ENCODE measurements around the gene GPR137C. TPM values are rescaled to one million over a fixed set of nuclear protein-coding genes. Genes with fewer than 3 reads are reported as not detected.

Gene GPR137C
- total and polyA plus RNA-seq, 2 of the 4 experiments (the other 2 are of a cell fraction), result 0.72 to 0.91 TPM

DNA sequence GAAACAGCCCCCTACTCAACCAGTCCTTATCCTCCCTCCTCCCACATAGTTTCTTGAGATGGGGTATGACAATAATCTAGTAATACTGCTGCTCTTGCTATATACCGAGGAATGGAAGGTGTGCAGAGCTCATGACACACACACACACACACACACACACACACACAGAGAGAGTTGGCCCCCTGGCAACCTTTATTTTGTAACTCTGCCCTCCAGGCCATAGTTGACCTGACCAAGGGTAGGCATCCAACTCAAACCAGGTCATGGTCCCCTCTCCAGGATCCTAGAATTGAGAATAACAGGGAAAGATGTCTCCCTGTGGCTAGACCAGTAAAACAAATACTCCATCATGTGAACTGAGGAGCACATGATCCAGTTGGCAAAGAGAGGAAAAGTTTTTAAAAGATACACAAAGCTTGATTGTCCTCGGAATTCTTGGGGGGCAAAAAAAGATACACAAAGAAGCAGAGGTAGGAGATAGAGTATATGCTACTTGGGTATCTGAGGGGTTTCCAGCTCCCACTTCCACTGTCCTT is 131.4 kb downstream of the GPR137C start:
- CTCF ChIA-PET, result interaction anchor here (1.0 kb wide), 1 partner anchor 12 kb away, joined by 3 read pairs; the partner anchor contains the start of gene ERO1A
- no peak for DNase-seq
- intact Hi-C loops (cut with micrococcal nuclease), result no loop called here
- Histone ChIP-seq H3K4me3 (ENCODE audit: insufficient read depth, low read depth, low read length) (no peak overlapping the region), H2AFZ (replicated peaks; ENCODE audit: low read length, poor library complexity) (no peak overlapping the region), H3K4me1 (ENCODE audit: control insufficient read depth, insufficient read depth, low read length) (peaks cover 4% of the 10 kb centered on the region; the same call in 1 of the 2 replicates), H4K8ac (ENCODE audit: low read depth in 2 of 2, low read length in 2 of 2) (no peak overlapping the region), H3K18ac (ENCODE audit: low read depth, low read length) (no peak overlapping the region), H3K56ac (ENCODE audit: extremely low read depth, insufficient read depth, low read length) (no peak overlapping the region), H2AK9ac (replicated peaks; ENCODE audit: low read depth, low read length, poor library complexity) (no peak overlapping the region), H2BK120ac (ENCODE audit: low read depth, low read length) (no peak overlapping the region), H3K9me1 (ENCODE audit: insufficient read depth, low read length) (no peaks in the 10 kb centered on the region; the same call in 1 of the 2 replicates), H4K91ac (ENCODE audit: insufficient read depth, low read depth, low read length) (no peak overlapping the region), H3K27ac (ENCODE audit: insufficient read depth, low read length) (no peak overlapping the region), H3K79me1 (ENCODE audit: low read depth in 1 of 2, low read length in 2 of 2) (peaks cover 21 to 58% of the 10 kb centered on the region in 2 experiments), H4K5ac (ENCODE audit: low read depth, low read length) (peak overlapping the region; percentile 44; the same call in 1 of the 2 replicates), H3K27me3 (ENCODE audit: control insufficient read depth, insufficient read depth, low read length) (no peaks in the 10 kb centered on the region), H3K14ac (replicated peaks; ENCODE audit: low read depth, low read length) (0 out of 2 replicates have a peak overlapping the region, but pooled peaks have one; percentile 21), H3K36me3 (ENCODE audit: control insufficient read depth, insufficient read depth, low read length) (no peaks in the 10 kb centered on the region; the same call in 1 of the 2 replicates), H2AK5ac (ENCODE audit: low read depth, low read length) (no peak overlapping the region), H3K4me2 (ENCODE audit: low read depth, low read length) (no peak overlapping the region), H2BK15ac (ENCODE audit: low read depth, low read length) (no peak overlapping the region), H3K9me3 (ENCODE audit: control insufficient read depth, insufficient read depth, low read length) (no peaks in the 10 kb centered on the region), H2BK5ac (ENCODE audit: low read depth, low read length, poor library complexity, severe bottlenecking) (peak overlapping the region; percentile 33), H4K20me1 (ENCODE audit: insufficient read depth, low read length) (peaks cover 38% of the 10 kb centered on the region), H3K9ac (ENCODE audit: low read depth, low read length) (no peak overlapping the region), H3K23ac (ENCODE audit: low read depth, low read length) (no peak overlapping the region), H3K4ac (ENCODE audit: low read depth, low read length) (no peak overlapping the region), H2BK20ac (ENCODE audit: low read depth, low read length) (no peak overlapping the region)
- no peak for ATAC-seq (ENCODE audit: low read depth)
- TF ChIP-seq, protein P1, sequence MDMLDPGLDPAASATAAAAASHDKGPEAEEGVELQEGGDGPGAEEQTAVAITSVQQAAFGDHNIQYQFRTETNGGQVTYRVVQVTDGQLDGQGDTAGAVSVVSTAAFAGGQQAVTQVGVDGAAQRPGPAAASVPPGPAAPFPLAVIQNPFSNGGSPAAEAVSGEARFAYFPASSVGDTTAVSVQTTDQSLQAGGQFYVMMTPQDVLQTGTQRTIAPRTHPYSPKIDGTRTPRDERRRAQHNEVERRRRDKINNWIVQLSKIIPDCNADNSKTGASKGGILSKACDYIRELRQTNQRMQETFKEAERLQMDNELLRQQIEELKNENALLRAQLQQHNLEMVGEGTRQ (IDR thresholded peaks at IDR 0.05; ENCODE audit: low read depth, low read length), result peak; percentile 30; the same call in 1 of the 2 replicates
- no peak for TF ChIP-seq CHD1 (IDR thresholded peaks at IDR 0.05; ENCODE audit: low read depth, low read length)
- dilution Hi-C loops (cut with HindIII; ENCODE audit: low sequenced_read_pairs, unreplicated experiment), result no loop called here
- no TSS peak for BruUV-seq (replicated peaks)
- in situ Hi-C loops (cut with MboI; ENCODE audit: low sequenced_read_pairs), result loop anchor here (25.0 kb wide), 1 partner anchor 372 kb away; the partner anchor contains the start of gene PTGER2
- no CpG with 5 or more reads among the region's 2 CpGs for WGBS, 2 experiments (ENCODE audit: extremely low coverage in 2 of 2, insufficient read length in 1 of 2)
- POLR2A ChIA-PET (ENCODE audit: unreplicated experiment), result no interaction called here
